Activated T-helper 17 cell treated with anti-CD3 and anti-CD28 coated beads, Interleukin-2, amount 50 U/mL, for 72 hours (primary cell): ENCODE data around the gene LARP4. TPM values are rescaled to one million over a fixed set of nuclear protein-coding genes. Genes with fewer than 3 reads are reported as not detected.
"Not testable (repeated sequence)": the region's sequence is repeated elsewhere in the genome, so short reads cannot be mapped to it uniquely, and the experiment has no call there.

Experiments used
- ATAC-seq: fragments of 150-1000 bp; cut with Tn5 transposase; replicated peaks from 2 replicates; pipeline ENCODE4 v1.10.0; 2021; ENCODE audit warnings: mild to moderate bottlenecking, moderate library complexity
- H3K27ac Mint-ChIP-seq: one replicate; pipeline ENCODE4 v1.8.0; 2022; ENCODE audit warnings: mixed read lengths
- H3K27me3 Mint-ChIP-seq: one replicate; pipeline ENCODE4 v1.8.0; 2022; ENCODE audit warnings: mixed read lengths
- H3K36me3 Mint-ChIP-seq: one replicate; pipeline ENCODE4 v1.8.0; 2022; ENCODE audit warnings: low read depth, mild to moderate bottlenecking, mixed read lengths
- H3K4me1 Mint-ChIP-seq: one replicate; pipeline ENCODE4 v1.8.0; 2022; ENCODE audit warnings: mixed read lengths
- H3K4me3 Mint-ChIP-seq: one replicate; pipeline ENCODE4 v1.8.0; 2022; ENCODE audit warnings: mild to moderate bottlenecking, mixed read lengths
- H3K9me3 Mint-ChIP-seq: one replicate; pipeline ENCODE4 v1.8.0; 2022; ENCODE audit warnings: mixed read lengths
- total RNA-seq, 2 donors: library from RNA; stranded (reverse); gene quantifications; one replicate each; pipeline ENCODE4 v1.2.3, GENCODE V29; 2022

LARP4 gene
- total RNA-seq, 2 donors from 2014 or later: 35.2 to 80.7 TPM

DNA sequence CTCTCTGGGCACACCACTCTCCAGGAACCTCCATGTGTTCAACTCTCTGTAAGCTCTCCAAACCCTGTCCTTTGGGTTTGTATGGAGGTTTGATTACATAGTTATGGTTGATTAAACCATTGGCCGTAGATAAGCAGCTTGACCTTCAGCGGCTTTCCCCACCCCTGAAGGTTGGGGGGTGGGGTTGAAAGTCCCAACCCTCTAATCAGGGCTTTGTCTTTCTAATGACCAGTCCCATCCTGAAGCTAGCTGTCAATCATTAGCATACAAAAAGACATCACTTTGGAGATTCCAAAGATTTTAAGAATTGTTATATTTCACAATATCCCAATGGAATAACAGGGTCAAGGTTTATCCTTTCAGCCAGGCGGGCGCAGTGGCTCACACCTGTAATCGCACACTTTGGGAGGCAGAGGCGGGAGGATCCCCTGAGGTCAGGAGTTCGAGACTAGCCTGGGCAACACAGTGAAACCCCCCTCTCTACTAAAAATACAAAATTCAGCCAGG is 12.7 kb upstream of the LARP4 start:
- Mint-ChIP-seq H3K27me3 (no peaks in the 10 kb centered on the region), H3K27ac (no peak overlapping the region), H3K36me3 (no peaks in the 10 kb centered on the region), H3K4me3 (no peak overlapping the region), H3K9me3 (no peaks in the 10 kb centered on the region), H3K4me1 (no peaks in the 10 kb centered on the region)
- ATAC-seq: no peak

DNA sequence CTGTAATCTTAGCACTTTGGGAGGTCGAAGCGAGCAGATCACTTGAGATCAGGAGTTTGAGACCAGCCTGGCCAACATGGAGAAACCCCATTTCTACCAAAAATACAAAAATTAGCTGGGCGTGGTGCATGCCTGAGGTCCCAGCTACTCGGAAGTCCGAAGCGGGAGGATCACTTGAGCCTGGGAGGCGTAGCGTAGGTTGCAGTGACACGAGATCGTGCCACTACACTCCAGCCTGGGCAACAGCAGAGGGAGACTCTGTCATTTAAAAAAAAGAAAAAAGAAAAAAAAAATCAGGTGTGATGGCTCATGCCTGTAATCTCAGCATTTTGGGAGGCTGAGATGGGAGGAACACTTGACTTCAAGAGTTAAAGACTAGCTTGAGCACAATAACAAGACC is 11.9 kb upstream of the LARP4 start:
- ATAC-seq, H3K4me1 Mint-ChIP-seq, H3K27ac Mint-ChIP-seq, H3K36me3 Mint-ChIP-seq, H3K9me3 Mint-ChIP-seq, H3K4me3 Mint-ChIP-seq, H3K27me3 Mint-ChIP-seq: not testable (repeated sequence)

DNA sequence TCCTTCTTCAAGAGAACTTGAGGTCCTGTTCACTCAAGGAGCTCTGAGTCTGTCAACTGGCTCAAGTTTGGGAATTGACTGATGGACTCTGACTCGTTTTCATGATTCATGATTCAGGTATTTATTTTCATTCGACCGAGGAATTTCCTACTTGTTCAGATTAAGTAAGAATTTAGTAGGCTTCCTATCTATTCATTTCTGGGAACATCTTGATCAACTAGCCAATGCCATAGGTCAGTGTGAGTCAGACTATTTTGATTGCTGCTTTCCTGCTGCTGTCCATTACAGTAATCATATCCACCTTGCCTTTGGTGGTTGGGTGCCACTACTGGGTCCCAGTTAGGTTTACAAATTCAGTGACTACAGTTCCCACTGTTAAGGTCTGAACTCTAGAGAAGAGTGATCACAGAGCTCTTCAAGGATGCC is 10.4 kb upstream of the LARP4 start:
- Mint-ChIP-seq H3K27ac (peak overlapping the region; percentile 28), H3K36me3 (no peaks in the 10 kb centered on the region), H3K9me3 (no peaks in the 10 kb centered on the region), H3K27me3 (no peaks in the 10 kb centered on the region), H3K4me1 (no peaks in the 10 kb centered on the region), H3K4me3 (no peak overlapping the region)
- no peak for ATAC-seq

DNA sequence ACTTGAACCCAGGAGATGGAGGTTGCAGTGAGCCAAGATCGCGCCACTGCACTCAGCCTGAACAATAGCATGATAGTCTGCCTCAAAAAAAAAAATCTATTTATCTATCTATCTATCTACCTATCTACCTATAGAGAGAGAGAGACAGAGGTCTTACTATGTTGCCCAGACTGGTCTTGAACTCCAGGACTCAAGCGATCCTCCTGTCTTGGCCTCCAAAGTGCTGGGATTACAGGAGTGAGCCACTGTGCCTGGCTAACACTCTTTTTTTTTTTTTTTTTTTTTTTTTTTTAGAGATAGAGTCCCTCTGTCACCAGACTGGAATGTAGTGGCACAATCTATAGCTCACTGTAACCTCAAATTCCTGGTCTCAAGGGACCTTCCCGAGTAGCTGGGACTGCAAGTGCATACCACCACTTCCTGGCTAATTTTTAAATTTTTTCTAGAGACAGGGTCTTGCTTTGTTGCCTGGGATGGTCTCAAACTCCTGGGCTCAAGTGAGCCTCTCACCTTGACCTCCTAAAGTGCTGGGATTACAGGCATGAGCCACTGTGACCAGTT is 6.1 kb upstream of the LARP4 start:
- ATAC-seq: no peak
- H3K4me1 Mint-ChIP-seq: no peaks in the 10 kb centered on the region
- no peaks in the 10 kb centered on the region for H3K9me3 Mint-ChIP-seq
- H3K4me3 Mint-ChIP-seq: no peak overlapping the region
- H3K36me3 Mint-ChIP-seq: no peaks in the 10 kb centered on the region
- H3K27ac Mint-ChIP-seq: no peak overlapping the region
- no peaks in the 10 kb centered on the region for H3K27me3 Mint-ChIP-seq

DNA sequence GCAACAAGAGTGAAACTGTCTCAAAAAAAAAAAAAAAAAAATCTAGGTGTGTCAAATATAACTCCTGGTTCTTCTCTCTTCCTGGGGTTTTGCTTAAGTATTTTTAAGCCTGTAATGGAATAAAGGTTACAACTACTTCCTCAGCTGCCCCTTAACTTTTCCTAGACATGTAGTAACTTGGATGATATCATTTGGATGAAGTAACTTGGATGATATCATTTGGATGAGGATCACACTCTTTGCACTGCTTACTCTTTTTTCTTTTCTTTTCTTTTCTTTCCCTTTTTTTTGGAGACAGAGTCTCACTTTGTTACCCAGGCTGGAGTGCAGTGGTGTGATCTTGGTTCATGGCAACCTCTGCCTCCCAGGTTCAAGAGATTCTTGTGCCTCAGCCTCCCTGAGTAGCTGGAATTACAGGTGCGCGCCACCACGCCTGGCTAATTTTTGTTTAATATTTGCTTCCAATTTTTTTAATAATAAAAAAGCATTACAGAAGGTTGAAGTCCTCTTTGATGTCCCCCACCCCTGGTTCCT is 3.5 kb upstream of the LARP4 start:
- Mint-ChIP-seq H3K9me3 (no peaks in the 10 kb centered on the region), H3K4me3 (no peak overlapping the region), H3K27ac (no peak overlapping the region), H3K36me3 (peaks cover 9% of the 10 kb centered on the region), H3K27me3 (no peaks in the 10 kb centered on the region), H3K4me1 (no peaks in the 10 kb centered on the region)
- ATAC-seq: no peak

DNA sequence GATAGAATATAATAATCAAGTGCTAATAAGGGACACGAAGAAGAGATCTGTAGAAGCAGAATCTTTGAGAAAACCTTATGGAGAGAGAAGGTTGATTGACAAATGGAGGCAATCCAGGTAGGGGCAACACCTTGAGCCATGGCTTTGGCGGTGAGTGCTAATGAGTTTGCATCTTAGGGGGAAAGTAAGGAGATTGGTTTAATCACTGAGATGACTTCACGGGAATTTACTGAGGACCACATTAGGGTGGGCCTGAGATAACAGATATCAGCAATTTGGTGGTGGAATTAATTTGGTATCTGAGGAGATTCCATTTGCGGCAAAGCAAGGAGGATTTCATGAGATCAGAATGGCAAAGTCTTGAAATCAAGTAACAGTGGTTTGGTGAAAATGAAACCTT is 1.8 kb upstream of the LARP4 start:
- H3K4me3 Mint-ChIP-seq: peak overlapping the region; percentile 7
- H3K4me1 Mint-ChIP-seq: peaks cover 7% of the 10 kb centered on the region
- ATAC-seq: no peak
- H3K27ac Mint-ChIP-seq: no peak overlapping the region
- no peaks in the 10 kb centered on the region for H3K9me3 Mint-ChIP-seq
- no peaks in the 10 kb centered on the region for H3K27me3 Mint-ChIP-seq
- peaks cover 23% of the 10 kb centered on the region for H3K36me3 Mint-ChIP-seq

DNA sequence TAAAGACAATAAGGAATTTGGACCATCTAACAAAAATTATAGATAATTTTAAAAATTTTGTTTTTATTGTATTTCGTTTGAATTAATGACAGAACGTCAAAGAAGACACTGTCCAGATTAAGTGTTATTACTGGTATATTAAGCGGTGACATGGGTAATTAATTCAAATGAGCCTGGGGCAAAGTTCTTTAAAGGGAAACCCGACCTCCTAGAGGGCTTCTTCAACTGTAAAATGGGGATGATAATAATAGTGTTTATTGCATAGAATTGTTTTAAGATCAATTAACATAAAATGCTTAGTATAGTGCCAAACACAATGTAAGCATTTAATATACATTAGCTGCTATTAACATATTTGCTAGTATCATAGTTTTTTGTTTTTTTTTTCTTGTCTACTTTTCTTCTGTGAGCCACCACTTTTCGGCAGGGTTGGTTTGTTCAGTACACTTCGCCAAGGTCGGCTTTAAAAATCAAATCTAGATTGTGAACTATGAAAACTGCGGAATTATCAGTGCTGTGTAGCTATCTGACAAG is 514 bp upstream of the LARP4 start:
- Mint-ChIP-seq H3K27ac (peak overlapping the region; percentile 98), H3K36me3 (peaks cover 27% of the 10 kb centered on the region), H3K9me3 (no peaks in the 10 kb centered on the region), H3K27me3 (no peaks in the 10 kb centered on the region), H3K4me3 (peak overlapping the region; percentile 98), H3K4me1 (peaks cover 7% of the 10 kb centered on the region)
- no peak for ATAC-seq

DNA sequence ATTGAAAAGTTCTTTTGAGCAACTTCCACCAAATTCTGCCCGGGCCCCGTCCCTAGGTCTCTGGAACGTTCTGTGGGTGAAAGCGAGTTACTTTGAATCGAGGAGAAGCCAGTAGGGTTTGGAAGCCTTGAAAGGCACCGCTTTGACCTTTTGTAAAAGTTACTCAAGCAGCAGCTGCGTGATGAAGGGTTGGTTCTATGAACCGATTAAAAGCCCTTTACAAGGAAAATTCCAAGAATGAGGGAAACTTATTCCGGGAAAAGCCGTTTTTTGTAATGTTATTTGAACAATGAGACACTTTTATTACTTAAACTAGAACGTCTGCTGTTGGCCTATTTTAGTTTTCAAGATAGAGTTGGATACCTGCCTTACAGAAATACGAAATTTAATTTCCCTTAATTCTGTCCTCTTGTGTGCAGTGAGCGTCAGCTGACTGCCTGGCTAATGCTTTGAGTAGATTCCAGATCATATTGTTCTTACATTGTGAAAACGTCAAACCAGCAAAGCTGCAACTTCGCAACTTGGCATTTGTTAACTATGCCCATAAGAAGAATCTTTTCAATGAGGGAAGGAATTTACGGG is 906 bp downstream of the LARP4 start:
- H3K9me3 Mint-ChIP-seq: no peaks in the 10 kb centered on the region
- ATAC-seq: no peak
- peak overlapping the region; percentile 98 for H3K4me3 Mint-ChIP-seq
- peak overlapping the region; percentile 98 for H3K27ac Mint-ChIP-seq
- H3K36me3 Mint-ChIP-seq: peaks cover 27% of the 10 kb centered on the region
- no peaks in the 10 kb centered on the region for H3K27me3 Mint-ChIP-seq
- peaks cover 7% of the 10 kb centered on the region for H3K4me1 Mint-ChIP-seq

DNA sequence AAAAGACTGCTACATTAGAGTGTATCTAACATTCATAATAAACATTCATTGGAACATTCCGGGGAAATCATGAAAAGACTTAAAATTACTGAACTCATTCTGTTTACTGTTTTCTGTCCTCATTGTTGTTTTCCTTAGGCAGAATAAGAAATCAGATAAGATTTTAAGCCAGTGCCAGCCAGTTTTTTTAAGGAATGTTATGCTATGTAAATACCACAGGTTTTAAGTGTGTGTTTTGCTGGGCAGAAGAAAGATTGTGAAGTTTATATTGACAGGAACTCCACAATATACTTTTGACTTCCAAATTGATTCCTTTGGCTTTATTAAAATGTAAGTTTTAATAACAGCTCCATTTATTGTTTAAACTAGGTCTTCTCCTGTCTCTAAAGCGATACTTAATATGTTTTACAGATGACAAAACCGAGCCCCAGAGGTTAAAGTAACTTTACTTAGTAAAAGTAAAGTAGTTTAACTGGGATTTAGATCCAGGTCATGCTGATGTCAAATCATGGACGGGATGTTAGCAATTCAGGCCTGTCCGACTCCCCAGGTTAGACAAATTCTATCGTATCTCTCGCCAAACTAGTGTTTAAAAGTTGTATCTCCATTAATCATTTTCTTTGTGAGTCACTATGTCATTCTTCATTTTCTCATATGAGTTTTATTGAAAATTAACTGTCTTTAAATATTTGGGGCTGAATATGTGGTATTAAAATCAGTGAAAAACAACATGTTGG is 1.7 kb downstream of the LARP4 start:
- peaks cover 7% of the 10 kb centered on the region for H3K4me1 Mint-ChIP-seq
- peak overlapping the region; percentile 98 for H3K4me3 Mint-ChIP-seq
- ATAC-seq: no peak
- no peaks in the 10 kb centered on the region for H3K9me3 Mint-ChIP-seq
- peaks cover 27% of the 10 kb centered on the region for H3K36me3 Mint-ChIP-seq
- peak overlapping the region; percentile 98 for H3K27ac Mint-ChIP-seq
- H3K27me3 Mint-ChIP-seq: no peaks in the 10 kb centered on the region

DNA sequence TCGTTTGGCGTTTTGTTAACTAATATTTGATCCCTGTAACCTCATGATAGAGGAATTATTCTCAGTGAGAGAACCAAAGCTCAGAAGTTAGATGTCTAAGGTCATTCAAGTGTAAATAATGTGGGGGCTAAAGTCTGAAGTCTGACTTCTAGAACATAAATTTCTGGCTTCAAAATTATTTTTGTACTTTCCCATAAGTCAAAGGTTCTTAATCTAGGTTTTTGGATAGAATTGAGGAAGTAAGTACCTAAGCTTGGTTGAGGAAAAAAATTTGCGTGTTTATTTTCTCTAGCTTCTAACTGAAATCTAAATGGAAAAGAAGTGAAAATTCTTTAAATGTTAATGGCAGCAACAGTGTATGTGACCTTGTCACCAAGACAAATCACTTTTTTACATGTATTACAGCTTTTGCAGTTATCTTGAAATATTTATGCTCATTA is 2.3 kb downstream of the LARP4 start:
- H3K36me3 Mint-ChIP-seq: peaks cover 31% of the 10 kb centered on the region
- H3K9me3 Mint-ChIP-seq: no peaks in the 10 kb centered on the region
- peaks cover 7% of the 10 kb centered on the region for H3K4me1 Mint-ChIP-seq
- peak overlapping the region; percentile 98 for H3K27ac Mint-ChIP-seq
- H3K4me3 Mint-ChIP-seq: peak overlapping the region; percentile 98
- no peak for ATAC-seq
- H3K27me3 Mint-ChIP-seq: no peaks in the 10 kb centered on the region

DNA sequence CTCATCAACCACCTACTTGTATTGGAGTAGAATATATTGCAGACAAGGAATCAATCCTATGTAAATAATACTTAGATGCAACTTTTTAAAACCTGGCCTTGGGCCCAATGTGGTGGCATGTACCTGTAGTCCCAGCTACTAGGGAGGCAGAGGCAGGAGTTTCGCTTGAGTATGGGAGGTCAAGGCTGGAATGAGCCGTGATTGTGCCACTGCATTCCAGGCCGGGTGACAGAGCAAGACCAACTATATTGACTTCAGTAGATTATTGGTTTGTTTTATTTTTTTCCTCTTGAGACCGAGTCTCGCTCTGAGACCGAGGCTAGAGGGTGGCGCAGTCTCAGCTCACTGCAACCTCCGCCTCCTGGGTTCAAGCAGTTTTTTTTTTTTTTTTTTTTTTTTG is 3.6 kb downstream of the LARP4 start:
- no peaks in the 10 kb centered on the region for H3K27me3 Mint-ChIP-seq
- no peak overlapping the region for H3K27ac Mint-ChIP-seq
- H3K4me1 Mint-ChIP-seq: peaks cover 7% of the 10 kb centered on the region
- no peak overlapping the region for H3K4me3 Mint-ChIP-seq
- no peak for ATAC-seq
- H3K9me3 Mint-ChIP-seq: no peaks in the 10 kb centered on the region
- peaks cover 40% of the 10 kb centered on the region for H3K36me3 Mint-ChIP-seq

DNA sequence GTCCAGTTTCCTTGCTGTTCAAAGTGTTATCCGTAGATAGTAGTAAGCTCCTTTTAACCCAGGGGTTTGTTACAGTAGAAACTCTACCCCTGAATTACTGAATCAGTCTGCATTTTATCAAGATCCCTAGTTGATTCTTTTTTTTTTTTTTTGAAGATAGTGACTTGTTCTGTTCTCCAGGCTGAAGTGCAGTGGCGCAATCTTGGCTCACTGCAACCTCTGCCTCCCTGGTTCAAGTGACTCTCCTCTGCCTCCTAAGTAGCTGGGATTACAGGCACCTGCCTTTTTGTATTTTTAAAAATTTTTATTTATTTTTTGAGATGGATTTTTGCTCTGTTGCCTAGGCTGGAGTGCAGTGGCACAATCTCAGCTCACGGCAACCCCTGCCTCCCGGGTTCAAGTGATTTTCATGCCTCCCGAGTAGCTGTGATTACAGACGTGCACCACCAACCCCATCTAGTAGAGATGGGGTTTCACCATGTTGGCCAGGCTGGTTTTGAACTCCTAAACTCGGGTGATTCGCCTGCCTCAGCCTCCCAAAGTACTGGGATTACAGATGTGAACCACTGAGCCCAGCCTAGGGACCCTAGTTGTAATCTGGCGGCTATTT is 10.5 kb downstream of the LARP4 start:
- peaks cover 11% of the 10 kb centered on the region for H3K4me1 Mint-ChIP-seq
- no peak for ATAC-seq
- peaks cover 57% of the 10 kb centered on the region for H3K36me3 Mint-ChIP-seq
- H3K9me3 Mint-ChIP-seq: no peaks in the 10 kb centered on the region
- no peaks in the 10 kb centered on the region for H3K27me3 Mint-ChIP-seq
- H3K4me3 Mint-ChIP-seq: no peak overlapping the region
- H3K27ac Mint-ChIP-seq: no peak overlapping the region

DNA sequence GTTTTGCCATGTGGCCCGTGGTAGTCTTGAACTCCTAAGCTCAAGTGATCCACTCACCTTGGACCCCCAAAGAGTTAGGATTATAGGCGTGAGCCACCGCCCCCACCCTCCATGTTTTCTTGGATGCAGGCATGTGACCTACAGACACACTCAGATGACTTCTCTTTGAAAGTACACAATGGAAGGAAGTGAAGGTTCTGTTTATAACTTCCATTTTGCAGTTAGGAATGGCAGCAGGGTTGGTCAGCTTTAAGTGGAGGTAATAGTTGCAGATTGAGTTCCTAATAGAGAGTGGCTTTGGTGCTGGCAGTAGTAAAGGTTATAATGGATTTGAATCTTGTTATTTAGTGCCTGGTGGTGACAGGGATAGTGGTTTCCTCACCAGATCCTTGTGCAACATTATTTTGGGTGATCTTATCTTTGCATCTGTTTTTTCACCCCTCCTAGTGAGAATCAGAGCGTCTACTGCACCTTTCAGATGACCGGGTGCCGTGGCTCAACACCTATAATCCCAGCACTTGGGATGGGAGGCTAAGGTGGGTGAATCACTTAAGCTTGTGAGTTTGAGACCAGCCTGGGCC is 15.3 kb downstream of the LARP4 start:
- peak overlapping the region; percentile 43 for H3K27ac Mint-ChIP-seq
- peaks cover 77% of the 10 kb centered on the region for H3K36me3 Mint-ChIP-seq
- no peaks in the 10 kb centered on the region for H3K27me3 Mint-ChIP-seq
- H3K4me1 Mint-ChIP-seq: peaks cover 27% of the 10 kb centered on the region
- ATAC-seq: no peak
- no peak overlapping the region for H3K4me3 Mint-ChIP-seq
- no peaks in the 10 kb centered on the region for H3K9me3 Mint-ChIP-seq
